Lung (tissue), 12 donors: Measurements from ENCODE around the gene PRKG1. TPM values are rescaled to one million over a fixed set of nuclear protein-coding genes. Genes with fewer than 3 reads are reported as not detected.

Experiments
- ATAC-seq: fragments of 200-7000 bp; cut with Tn5 transposase; one replicate; pipeline ENCODE4 v1.9.1; 2020; ENCODE audit warnings: moderate number of reproducible peaks; ENCODE audit not compliant: insufficient read depth, low FRiP score
- DNase-seq, 3 donors: peaks; one replicate each; pipeline ENCODE4 v3.0.0-alpha.2; 2013 to 2017
- H3K27ac ChIP-seq, 2 donors: one replicate each; pipeline ENCODE4 v1.5.1; 2013; ENCODE audit warnings: mild to moderate bottlenecking in 2 of 2, moderate library complexity in 2 of 2, control low read depth in 1 of 2, inconsistent platforms in 1 of 2, low read depth in 1 of 2, low read length in 1 of 2
- H3K27me3 ChIP-seq, 3 donors: one replicate each; pipeline ENCODE4 v1.5.1; 2013; ENCODE audit warnings: low read length in 2 of 3; ENCODE audit not compliant: control insufficient read depth in 3 of 3, insufficient read depth in 3 of 3
- H3K36me3 ChIP-seq, 4 donors: one replicate each; pipeline ENCODE4 v1.5.1; 2013; ENCODE audit warnings: low read length in 4 of 4, mild to moderate bottlenecking in 1 of 4, moderate library complexity in 1 of 4; ENCODE audit not compliant: control insufficient read depth in 4 of 4, insufficient read depth in 4 of 4
- H3K4me1 ChIP-seq, 5 donors: one replicate each; pipeline ENCODE4 v1.5.1; 2013; ENCODE audit warnings: low read length in 5 of 5, mild to moderate bottlenecking in 2 of 5, moderate library complexity in 1 of 5; ENCODE audit not compliant: control insufficient read depth in 5 of 5, insufficient read depth in 5 of 5
- H3K4me3 ChIP-seq: one replicate; pipeline ENCODE4 v1.5.1; 2013; ENCODE audit warnings: mild to moderate bottlenecking, control low read depth, moderate library complexity
- H3K9ac ChIP-seq, 2 donors: one replicate each; pipeline ENCODE4 v1.5.1; 2013; ENCODE audit warnings: low read length in 2 of 2, control low read depth in 1 of 2; ENCODE audit not compliant: insufficient read depth in 1 of 2
- H3K9me3 ChIP-seq, 4 donors: one replicate each; pipeline ENCODE4 v1.5.1; 2013; ENCODE audit warnings: low read length in 3 of 4, mild to moderate bottlenecking in 1 of 4, moderate library complexity in 1 of 4; ENCODE audit not compliant: control insufficient read depth in 4 of 4, insufficient read depth in 3 of 4
- CTCF ChIP-seq: IDR thresholded peaks from 2 replicates; pipeline ENCODE4 v1.5.1; 2012; ENCODE audit warnings: mild to moderate bottlenecking; ENCODE audit errors: control extremely low read depth, extremely low read depth
- WGBS, 2 donors: extraction: QIAGEN DNeasy Blood & Tissue Kit; methylation state at CpG; one replicate each; pipeline ENCODE4 v1.1.7; 2013; 5-methylcytosine and 5-hydroxymethylcytosine counted together
- polyA plus RNA-seq, 2 donors: library from polyadenylated mRNA; stranded (reverse); fragments of 200-250 nt; gene quantifications; one replicate each; pipeline ENCODE4 v1.2.1, GENCODE V29; 2013
- total RNA-seq, 2 donors: library from RNA; depleted of rRNA in 1 of 2; stranded (reverse); fragments of >200 nt in 1 of 2; gene quantifications; one replicate each; pipeline ENCODE4 v1.2.1, GENCODE V29; 2014 to 2021
- donor health status: control.
- donor health status: control.
- donor health status: Bipolar disorder and iron deficiency.
- donor health status: healthy.
- donor health status: DM: yes; HTN: yes; CAD: no.

Gene PRKG1
- total and polyA plus RNA-seq, 4 donors: 2.1 to 50.8 (median 15.1) TPM

GRCh38 chr10:51700228-51700817 lies 626.0 kb downstream of the PRKG1 start:
- Histone ChIP-seq H3K27me3 (no peaks in the 10 kb centered on the region), H3K9ac (peak overlapping the region; percentile 98 to 100), H3K4me1 (peaks cover 11 to 30% (median 15%) of the 10 kb centered on the region in 5 donors), H3K36me3 (peaks cover 0 to 7% (median 2%) of the 10 kb centered on the region in 4 donors), H3K27ac (peak overlapping the region; percentile 97 to 99), H3K9me3 (no peaks in the 10 kb centered on the region), H3K4me3 (no peak overlapping the region)
- WGBS, 2 donors: 22 to 41% methylated on average over 12 of the region's 12 CpGs
- no peak for TF ChIP-seq CTCF
- DNase-seq (peak; percentile 57 to 81 (median 74)), ATAC-seq (no peak)

- H3K27ac ChIP-seq: no peak overlapping the region
- H3K4me3 ChIP-seq: no peak overlapping the region
- no peaks in the 10 kb centered on the region for H3K9me3 ChIP-seq
Observed at GRCh38 chr10:51705774-51706173, 631.5 kb downstream of the PRKG1 start.

GRCh38 chr10:51706225-51706624 lies 631.9 kb downstream of the PRKG1 start:
- ATAC-seq (peak; percentile 78), DNase-seq (peak; percentile 59 to 92 (median 77))
- Histone ChIP-seq H3K27me3 (no peaks in the 10 kb centered on the region), H3K4me3 (no peak overlapping the region), H3K27ac (no peak overlapping the region), H3K9me3 (no peaks in the 10 kb centered on the region), H3K4me1 (peaks cover 0 to 16% (median 0%) of the 10 kb centered on the region in 5 donors), H3K36me3 (no peaks in the 10 kb centered on the region), H3K9ac (no peak overlapping the region)
- WGBS, 2 donors: 82 to 91% methylated on average over 3 of the region's 3 CpGs
- TF ChIP-seq CTCF: no peak

More at GRCh38 chr10:51705774-51706173, 631.5 kb downstream of the PRKG1 start:
- Histone ChIP-seq H3K36me3 (no peaks in the 10 kb centered on the region), H3K9ac (no peak overlapping the region), H3K27me3 (no peaks in the 10 kb centered on the region), H3K4me1 (peaks cover 0 to 16% (median 0%) of the 10 kb centered on the region in 5 donors)
- WGBS, 2 donors: 67 to 84% methylated on average over 3 of the region's 3 CpGs
- DNase-seq (no peak), ATAC-seq (peak; percentile 10)
- TF ChIP-seq CTCF: no peak

DNA sequence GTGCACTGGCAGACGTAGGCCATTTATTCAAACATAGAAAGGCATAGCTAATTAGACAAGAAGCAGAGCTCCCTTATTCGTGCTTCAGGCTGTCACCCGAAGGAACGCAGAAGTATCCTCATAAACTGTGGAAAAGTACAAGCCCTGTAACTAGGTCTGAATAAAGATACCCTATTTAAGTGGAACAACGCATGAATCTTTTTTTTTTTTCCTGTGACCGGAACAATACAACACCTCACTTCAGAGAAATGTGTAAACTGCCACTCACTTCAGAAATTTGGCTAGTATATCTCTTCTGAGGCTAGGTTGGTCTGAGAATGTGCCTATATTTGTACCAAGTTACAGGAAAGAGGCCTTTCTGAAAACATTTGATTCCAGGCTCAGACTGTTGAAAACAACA lies 633.1 kb downstream of the PRKG1 start:
- no peak overlapping the region for H3K27ac ChIP-seq
- WGBS, 2 donors: 87 to 91% methylated on average over 6 of the region's 6 CpGs
- H3K36me3 ChIP-seq: no peaks in the 10 kb centered on the region
- no peak for ATAC-seq
- TF ChIP-seq CTCF: no peak
- H3K4me1 ChIP-seq: peaks cover 0 to 16% (median 0%) of the 10 kb centered on the region in 5 donors
- no peaks in the 10 kb centered on the region for H3K27me3 ChIP-seq
- no peak overlapping the region for H3K9ac ChIP-seq
- DNase-seq: no peak
- H3K9me3 ChIP-seq: no peaks in the 10 kb centered on the region
- H3K4me3 ChIP-seq: no peak overlapping the region
